GM18909 (cell line): ENCODE results near the gene BTBD10.

ENCODE experiments used
- ATAC-seq: cut with Tn5 transposase; IDR thresholded peaks from one replicate; pipeline ENCODE4 v1.9.1; 2021; ENCODE audit warnings: mild to moderate bottlenecking; ENCODE audit not compliant: unreplicated experiment, poor library complexity

Gene BTBD10

GRCh38 chr11:13343067-13343466, 120.0 kb downstream of the BTBD10 start:
- peak; percentile 51 for ATAC-seq

DNA sequence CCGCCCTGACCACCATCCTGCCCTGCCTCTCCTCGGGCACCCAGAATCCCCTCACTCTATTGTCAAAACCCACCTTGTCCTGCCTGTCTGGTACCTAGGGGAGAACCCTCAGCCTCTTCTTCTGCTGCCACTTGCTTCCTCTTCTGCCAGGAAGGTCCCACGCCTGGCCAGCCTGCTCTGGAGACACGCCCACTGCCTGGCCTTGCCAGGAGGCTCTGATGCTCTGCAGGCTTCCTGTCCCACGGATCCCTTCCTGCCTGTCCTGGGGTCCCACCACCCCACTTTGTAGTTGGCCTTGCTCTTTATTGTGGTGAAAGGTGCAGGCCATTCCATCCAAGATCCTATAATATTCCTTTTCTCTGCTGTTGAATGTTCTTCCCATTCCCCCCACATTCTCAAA, 122.0 kb downstream of the BTBD10 start:
- no peak for ATAC-seq

- ATAC-seq: no peak
Observed at GRCh38 chr11:13339195-13340153, 123.5 kb downstream of the BTBD10 start.

GRCh38 chr11:13338427-13339069, 124.5 kb downstream of the BTBD10 start:
- no peak for ATAC-seq

- no peak for ATAC-seq
Observed at GRCh38 chr11:13338019-13338426, 125.0 kb downstream of the BTBD10 start.
